HTR-8/SVneo (cell line): ENCODE data around the gene BBLN.

Source experiments
- DNase-seq: peaks from one replicate; pipeline ENCODE4 v3.0.0; 2011; ENCODE audit warnings: low spot score, mixed read lengths; ENCODE audit not compliant: insufficient read length
- FAIRE-seq: peaks from 2 replicates; lab custom pipeline; 2011; peaks lifted over from hg19 to GRCh38; lab: Jason Lieb, UNC

Gene BBLN

DNA sequence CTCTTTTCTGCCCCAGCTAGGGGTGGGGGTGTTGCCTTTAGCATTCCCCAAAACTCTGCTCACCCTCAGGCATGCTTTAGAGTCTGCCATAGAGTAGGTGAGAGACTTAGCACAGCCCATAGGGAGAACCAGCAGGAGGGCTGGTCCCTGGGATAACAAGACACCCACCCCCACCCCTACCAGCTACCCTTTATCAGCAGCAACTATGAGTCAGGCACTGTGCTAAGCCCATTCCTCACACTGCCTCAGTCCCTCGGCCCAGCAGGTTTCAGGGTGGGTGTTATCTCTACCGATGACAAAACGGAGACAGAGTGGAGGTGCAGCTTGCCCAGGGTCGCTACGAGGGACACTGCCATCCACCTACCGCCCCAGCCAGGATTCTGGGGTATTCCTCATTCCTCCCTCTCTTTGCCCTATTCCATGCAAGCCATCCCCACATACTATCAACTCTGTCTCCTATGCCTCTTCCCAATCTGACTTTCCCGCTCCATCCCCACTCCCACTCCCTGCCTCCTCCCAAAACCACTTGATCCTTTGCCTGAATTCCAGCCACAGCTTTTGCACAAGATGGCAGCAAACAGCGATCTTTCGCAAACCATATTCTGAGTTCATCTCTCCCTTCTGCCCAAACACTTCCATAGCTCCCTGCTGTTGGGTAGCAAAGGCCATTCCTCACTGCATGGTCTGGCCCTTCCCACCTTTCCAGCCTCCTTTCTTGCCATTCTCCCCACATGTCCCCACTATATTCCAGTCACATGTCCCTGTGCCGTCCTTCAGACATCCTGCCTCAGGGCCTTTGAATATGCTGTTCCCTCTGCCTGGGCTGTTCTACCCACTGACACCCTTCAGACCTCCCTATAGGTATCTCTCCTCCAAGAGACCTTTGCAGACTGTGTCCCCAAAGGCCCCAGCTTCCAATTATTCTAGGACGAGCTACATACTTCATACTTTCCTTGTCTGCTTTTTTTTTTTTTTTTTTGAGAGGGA lies 26.2 kb downstream of the BBLN start:
- no peak for FAIRE-seq

DNA sequence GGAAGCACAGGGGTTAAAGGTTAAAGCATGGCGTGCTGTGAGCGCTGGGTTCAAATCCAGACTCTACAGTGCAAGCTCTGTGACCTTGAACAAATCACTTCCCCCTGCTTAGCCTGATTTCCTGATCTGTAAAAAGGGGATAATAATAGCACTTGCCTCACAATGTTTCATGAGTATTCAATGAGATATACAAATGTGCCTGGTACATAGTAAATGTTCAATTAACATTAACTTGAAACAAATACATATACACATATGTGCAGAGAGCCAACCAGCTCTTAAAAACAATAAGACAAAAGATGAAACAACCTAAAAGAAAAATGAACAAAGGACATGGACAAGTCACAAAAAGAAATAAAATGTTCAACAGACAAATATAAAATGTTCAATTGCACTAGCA lies 27.3 kb downstream of the BBLN start:
- DNase-seq: no peak
- FAIRE-seq: no peak

More for the DNA sequence above, 26.2 kb downstream of the BBLN start:
- DNase-seq: no peak

DNA sequence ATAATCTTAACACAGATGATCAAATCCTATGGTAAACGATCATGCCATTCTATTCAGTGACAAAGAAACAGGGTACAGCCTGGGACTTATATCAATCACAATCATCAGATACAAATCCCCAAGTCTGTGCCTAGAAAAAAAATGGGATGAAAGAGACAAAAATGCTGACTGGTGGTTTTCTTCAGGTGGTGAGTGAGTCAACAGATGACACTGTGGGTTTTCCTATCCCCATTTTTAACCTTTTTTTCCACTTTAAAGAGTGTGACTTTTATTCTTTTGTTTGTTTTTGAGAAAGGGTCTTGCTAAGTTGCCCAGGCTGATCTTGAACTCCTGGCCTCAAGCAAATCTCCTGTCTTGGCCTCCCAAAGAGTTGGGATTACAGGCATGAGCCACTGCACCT lies 28.1 kb downstream of the BBLN start:
- DNase-seq: no peak
- FAIRE-seq: no peak

DNA sequence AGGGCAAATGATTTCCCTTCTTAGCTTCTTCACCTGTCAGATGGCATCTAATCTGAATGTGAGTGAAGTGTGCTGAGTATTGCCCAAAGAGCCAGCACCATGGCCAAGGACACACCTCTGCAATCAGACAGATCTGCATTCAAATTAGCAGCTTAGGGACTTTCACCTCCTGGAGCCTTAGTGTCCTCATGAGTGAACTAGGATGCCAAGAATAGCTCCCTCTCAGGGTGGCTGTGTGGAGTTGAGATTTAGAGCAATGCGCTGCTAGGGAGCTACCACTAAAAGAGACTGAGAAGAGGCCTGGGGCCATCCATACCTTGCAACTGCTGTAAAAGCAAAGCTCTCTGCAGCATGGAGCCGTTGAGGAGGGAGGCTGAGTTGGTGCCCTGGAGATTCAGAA lies 29.9 kb downstream of the BBLN start:
- no peak for FAIRE-seq
- DNase-seq: no peak

DNA sequence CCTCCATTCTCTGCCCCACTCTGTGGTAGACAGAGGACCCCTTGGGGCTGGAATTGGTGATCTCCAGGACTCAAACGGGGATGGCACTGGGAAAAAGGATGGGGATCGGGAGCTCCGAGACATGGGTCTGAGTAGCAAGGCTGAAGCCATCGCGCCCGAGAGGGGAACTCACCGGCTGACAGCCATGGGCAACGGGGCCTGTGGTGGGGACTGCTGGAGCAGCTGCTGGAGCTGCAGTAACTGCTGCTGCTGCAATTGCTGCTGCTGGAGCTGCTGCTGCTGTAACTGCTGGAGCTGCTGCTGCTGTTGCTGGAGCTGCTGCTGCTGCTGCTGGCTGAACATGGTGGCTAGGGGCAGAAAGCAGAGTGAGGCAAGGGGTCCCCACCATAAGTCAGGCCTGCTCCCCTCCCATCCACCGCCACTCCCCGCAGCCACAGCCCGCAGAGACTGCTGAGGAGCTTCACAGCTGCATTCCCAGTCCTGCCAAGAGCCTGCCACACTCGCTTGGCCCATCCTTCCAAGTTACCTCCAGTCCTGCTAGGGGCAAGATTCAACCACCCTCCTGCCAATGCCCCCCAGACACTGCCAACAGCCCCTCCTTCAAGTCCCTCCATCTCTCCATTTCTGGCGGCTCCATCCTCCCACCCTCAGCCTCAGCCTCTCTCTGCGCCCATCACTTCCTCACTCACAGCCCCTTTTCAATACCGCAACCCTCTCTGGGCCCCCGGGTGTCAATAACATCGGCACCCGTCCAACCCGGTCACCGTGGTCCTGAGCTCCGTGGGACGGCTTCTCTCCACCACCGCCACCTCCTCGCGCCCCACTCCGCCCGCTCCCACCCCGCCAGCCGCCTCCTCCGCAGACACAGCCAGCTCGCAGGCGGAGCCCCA lies 30.7 kb downstream of the BBLN start:
- FAIRE-seq (no peak), DNase-seq (no peak)

DNA sequence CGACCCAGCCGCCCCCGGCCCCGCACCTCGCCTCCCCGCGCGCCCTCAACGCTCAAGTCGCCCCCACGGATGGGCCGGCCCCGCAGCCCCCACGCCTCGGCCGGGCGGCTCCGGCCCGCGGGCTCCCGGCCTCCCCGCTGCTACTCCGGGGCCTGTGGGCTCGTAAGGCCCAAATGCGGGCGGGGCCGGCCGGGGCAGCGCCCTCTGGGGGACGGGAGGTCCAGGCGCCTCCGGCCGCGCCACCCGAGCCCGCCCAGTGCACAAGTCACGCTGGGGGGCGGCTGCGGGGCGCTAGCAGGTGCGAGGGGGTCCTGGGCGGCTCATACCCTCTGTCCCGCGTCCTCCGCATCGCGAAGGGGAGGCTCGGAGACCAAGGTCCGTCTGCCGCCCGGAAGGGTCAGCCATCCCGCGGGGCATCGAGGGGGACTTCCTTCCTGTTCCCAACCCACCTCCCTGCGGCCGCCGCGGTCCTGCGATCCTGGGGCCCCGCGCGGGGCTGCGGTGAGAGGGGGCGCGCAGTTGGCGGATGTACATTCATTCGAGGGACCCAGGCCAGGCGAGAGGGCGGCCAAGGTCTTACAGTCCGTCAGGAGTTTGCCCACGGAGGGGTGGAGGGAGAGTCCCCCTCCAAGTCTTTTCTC lies 31.5 kb downstream of the BBLN start, which contains the start of gene CIZ1:
CIZ1 (minus strand) TSS at position 167 of the 641 bp plus-strand sequence. CDS start 715 bp downstream, outside the sequence.
- DNase-seq: peak; percentile 77
- no peak for FAIRE-seq

DNA sequence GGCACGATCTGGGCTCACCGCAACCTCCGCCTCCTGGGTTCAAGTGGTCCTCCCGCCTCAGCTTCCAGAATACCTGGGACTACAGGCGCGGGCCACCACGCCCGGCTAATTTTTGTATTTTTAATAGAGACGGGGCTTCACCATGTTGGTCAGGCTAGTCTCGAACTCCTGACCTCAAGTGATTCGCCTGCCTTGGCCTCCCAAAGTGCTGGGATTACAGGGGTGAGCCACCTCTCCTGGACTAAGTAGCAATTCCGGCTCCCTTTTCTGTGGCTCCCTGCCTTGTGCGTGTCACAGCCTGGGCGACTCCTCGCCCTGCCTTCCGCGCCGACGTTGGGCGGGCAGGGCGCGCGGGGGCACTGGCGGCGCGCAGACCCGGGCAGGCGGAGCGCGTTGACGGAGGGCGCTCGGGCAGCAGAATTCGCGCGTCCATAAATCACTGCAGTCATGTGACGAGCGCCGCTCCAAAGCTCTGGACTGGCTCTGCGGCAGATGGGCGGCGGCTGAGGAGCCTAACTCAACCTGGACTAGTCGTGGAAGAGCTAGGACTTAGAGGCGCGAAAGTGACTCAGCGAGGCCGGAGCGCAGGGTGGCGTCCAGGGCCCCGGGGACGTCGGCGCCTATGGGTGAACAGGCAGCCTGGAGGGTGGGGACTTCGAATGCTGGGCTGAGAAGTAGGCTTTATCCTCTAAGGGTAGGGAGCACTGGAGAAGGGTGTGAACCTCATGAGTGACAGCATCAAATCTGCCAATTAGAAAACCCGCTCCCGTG lies 32.7 kb downstream of the BBLN start:
- DNase-seq (no peak), FAIRE-seq (no peak)

DNA sequence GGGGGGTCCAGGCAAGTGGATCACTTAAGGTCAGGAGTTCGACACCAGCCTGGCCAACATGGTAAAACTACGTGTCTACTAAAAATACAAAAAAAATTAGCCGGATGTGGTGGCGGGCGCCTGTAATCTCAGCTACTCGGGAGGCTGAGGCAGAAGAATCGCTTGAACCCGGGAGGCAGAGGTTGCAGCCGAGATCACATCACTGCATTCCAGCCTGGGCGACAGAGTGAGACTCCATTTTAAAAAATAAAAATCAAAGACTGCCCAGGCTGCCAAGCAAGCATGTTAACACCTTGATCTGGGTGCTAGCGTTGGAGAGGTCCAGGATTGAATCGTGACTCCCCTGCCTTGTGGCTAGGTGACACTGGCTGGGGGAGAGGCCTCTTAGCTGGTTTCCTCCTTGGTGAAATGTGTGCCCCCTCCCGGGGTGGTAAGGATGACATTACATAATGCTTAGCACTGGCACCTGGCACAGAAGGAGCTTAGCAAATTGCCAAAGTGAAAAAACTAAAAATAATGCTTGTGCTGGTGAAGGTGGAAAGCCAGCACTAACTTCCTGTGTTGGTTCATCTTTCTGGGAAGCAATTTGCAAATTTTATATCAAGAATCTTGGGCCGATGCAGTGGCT lies 33.5 kb downstream of the BBLN start:
- FAIRE-seq (no peak), DNase-seq (no peak)

DNA sequence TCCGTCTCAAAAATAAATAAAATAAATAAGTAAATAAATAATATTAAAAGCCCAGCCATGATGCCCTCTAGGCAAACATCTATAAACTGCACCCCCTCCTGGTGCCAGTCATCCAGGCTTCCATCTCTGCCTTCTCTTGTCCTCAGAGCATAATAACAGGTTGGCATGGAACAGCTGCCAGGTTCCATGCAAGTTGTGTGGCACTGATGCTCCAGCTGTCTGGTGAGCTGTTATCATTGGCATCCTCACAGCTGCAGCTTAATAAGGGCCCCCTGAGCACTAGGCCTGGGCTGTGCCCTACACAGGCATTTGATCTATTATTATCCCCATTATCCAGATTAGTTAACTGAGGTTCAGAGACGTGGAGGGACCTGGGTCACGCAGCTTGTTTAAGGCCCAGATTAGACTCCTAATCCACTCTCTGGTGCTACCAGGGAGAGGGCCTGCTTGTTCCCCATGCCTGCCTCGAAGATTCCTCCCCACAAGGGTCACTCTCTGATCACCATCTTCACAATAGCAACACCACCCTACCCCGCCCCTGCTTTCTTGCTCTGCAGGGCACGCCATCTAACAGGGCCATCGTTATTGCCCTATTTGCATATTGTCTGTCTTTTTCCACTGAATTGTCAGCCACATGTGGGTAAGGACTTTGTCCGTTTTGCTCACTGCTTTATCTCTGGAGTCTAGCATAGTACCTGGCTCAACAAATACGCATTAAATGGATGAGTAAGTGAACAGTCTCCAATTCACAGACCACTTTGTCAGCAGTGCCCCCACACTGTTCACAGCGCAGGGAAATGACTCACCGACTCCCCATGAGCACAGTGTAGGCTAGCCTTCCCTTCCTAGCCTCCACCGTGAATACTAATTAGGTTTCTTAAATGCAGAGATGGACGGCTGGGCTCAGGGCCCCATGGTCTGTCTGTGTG lies 41.6 kb downstream of the BBLN start:
- FAIRE-seq (no peak), DNase-seq (no peak)

DNA sequence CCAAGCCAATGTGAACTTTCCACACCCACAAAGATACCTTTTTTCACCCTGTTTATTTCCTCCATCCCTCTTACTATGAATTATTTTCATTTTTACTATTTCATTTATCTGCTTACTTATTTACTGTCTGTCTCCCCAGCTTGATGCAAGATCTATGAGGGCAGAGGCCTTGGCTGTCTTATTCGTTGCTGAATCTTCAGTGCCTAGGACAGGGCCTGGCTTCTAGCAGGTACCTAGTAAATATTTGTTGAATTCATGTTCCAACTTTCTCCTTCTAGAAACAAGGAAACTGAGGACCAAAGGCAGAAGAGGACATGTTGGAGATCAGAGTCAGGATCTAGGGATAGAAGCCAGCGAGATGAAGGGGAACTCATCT lies 42.6 kb downstream of the BBLN start:
- FAIRE-seq (no peak), DNase-seq (no peak)

DNA sequence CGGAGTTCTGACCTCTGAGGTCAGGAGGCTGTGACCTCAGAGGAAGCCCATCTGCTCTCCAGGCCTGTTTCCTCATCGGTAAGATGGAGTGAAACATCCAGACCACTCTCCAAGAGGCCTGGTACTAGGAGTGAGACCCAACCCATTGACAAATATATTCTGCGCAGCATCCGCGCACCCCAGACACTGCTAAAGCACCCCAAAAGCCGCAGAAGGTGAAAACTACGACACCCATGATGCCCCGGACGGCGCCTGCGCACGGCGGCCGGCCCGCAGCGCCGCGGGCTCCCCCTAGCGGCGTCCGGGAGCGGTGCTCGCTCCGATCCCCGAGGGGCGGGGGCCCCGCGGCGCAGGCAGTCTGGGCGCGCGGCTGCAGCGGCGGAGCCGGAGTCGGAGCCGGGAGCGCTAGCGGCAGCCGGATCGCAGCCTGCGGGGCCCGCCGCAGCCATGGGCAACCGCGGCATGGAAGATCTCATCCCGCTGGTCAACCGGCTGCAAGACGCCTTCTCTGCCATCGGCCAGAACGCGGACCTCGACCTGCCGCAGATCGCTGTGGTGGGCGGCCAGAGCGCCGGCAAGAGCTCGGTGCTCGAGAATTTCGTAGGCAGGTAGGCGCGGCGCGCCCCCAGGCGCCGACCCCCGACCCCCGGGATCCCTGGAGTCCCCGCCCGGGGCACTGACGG lies 43.1 kb downstream of the BBLN start, which contains the start of gene DNM1:
DNM1 (plus strand) TSS at position 356 of the 683 bp plus-strand sequence; CDS start at position 448, 92 bp downstream.
- peak; percentile 85 for DNase-seq
- no peak for FAIRE-seq

DNA sequence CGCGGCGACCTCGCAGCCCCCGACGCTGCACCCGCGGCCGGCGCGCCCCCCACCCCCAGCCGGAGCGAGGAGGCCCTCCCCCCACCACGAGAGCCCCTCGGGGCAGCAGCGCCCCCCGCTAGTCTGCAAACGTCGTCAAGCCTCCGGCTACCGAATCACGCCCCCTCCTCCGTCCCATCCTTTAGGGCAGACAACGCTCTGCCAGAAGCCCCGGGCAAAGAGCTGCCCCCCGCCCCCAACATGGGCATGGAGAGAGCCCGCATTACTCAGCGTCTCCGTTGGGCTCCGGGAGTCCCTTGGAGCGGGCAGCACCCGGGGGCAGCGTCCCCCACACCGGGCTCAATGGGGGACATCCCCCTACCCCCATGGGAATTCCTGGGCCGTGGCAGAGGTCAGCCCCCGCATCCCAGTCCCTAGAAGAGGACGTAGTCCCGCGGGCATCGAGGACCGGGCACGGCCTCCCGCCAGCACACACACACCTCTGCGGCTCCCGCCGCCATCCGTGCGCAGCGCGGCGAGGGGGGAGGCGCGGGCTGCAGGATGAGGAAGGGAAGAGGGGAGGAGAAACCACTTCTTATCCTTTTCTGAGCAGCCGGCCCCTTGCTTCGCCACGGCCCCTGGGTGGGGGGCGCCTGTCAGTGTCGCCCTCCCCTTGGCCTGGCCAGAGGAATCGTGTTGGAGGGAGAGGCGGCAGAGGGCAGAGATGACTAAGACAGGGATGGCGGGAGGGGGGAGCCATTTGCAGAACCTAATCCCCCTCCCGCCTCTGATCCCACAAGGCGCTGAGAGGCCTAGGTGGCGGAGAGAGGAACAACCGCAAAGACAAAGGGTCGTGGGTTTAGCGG lies 43.9 kb downstream of the BBLN start:
- FAIRE-seq: no peak
- peak; percentile 53 for DNase-seq

DNA sequence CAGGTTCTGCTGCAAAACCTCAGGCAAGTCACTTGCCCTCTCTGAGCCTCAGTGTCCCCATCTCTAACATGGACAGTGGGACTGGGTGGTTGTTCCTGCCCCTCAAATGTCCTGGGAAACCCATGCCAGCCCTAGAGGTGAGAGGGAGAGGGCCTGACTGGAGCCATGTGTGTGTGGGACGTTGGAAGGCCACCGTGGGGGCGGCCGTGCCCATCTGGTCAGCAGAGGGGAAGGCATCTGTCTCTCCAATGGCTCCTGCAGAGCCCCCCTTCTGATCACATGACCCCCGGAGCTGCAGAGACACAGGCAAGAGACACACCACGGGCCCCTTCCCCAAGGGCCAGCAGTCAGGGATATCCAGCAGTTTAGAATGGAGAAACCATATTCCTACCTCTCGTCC lies 44.8 kb downstream of the BBLN start:
- DNase-seq: no peak
- FAIRE-seq: no peak

DNA sequence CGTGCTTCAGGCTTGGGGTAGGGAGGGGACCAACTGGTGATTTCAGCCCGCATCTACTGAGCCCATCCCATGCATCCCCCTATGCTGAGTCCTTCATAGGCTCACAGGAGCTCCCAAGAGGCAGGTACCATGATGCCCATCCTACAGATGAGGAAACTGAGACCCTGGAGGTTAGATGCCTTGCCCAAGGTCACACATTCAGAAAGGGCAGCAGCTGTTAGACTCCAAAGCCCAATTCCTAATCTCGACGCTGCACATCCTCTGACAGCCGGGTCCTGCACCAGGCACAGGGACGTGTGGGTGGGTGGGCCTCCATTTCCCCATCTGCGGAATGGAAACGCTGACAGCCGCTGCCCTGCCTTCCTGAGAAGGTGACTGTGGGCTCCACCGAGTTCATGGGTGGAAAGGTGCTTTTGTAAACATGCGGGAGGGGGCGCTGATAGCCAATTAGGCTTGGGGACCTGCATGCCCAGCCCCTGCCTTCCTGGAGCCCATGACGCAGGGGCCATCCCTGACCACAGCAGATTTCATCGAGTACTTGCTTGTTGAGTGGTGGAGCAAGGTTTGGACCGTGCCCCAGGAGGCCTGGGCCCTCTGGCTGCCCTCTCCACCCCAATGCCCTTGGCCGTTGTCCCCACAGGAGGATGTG lies 45.4 kb downstream of the BBLN start:
- DNase-seq: no peak
- FAIRE-seq: no peak

DNA sequence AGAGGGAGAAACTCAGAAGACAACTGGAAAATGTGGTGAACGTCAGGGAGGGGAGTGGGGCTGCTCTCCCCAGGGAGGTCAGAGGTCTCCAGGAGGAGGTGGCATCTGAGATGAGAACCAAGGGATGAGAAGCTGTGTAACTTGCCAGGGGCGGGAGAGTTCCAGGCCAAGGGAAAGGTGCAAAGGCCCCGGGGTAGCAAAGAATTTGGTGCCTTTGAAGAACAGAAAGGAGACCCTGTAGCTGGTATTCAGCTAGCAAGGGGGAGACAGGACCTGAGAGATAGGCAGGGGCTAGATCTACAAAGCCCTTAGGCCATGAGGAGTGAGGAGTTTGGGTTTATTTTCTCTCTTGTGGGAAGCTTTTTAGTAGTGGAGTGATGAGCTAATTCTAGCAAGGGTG lies 46.4 kb downstream of the BBLN start:
- no peak for FAIRE-seq
- DNase-seq: no peak
